NCI-H146 treated with DMSO at 0.1 percent for 48 hours (cell line): ENCODE measurements around the gene ITGAL.
"Not testable (repeated sequence)": the region's sequence is repeated elsewhere in the genome, so short reads cannot be mapped to it uniquely, and the experiment has no call there.

Experiments used
- DNase-seq: peaks from one replicate; lab custom pipeline; 2025; ENCODE audit not compliant: unreplicated experiment; lab: John Stamatoyannopoulos, UW

Gene ITGAL

GRCh38 chr16:30472328-30472942 is at the start of gene ITGAL:
Gene ITGAL (plus strand): TSS chr16:30472742. CDS start chr16:30472838, 96 bp downstream.
- DNase-seq: no peak

GRCh38 chr16:30428055-30428454 is 44.5 kb upstream of the ITGAL start:
- no peak for DNase-seq

- DNase-seq: peak; percentile 53
Observed at GRCh38 chr16:30429418-30429677, 43.2 kb upstream of the ITGAL start.

- peak; percentile 99 for DNase-seq
Observed at GRCh38 chr16:30429678-30430427, 42.7 kb upstream of the ITGAL start, which contains the start of gene DCTPP1. Gene DCTPP1 (minus strand): TSS chr16:30430030. CDS start chr16:30429980, 50 bp downstream.

GRCh38 chr16:30430428-30430970 is 42.0 kb upstream of the ITGAL start:
- peak; percentile 53 for DNase-seq

- DNase-seq: no peak
Observed at GRCh38 chr16:30434852-30435251, 37.7 kb upstream of the ITGAL start.

- DNase-seq: peak; percentile 56
Observed at GRCh38 chr16:30437511-30438046, 35.0 kb upstream of the ITGAL start.

- DNase-seq: no peak
Observed at GRCh38 chr16:30438835-30439234, 33.7 kb upstream of the ITGAL start.

- DNase-seq: no peak
Observed at GRCh38 chr16:30439720-30440348, 32.7 kb upstream of the ITGAL start.

- DNase-seq: no peak
Observed at GRCh38 chr16:30443631-30444030, 28.9 kb upstream of the ITGAL start.

- no peak for DNase-seq
Observed at GRCh38 chr16:30444231-30445148, 28.1 kb upstream of the ITGAL start.

- DNase-seq: no peak
Observed at GRCh38 chr16:30445149-30445407, 27.5 kb upstream of the ITGAL start.

GRCh38 chr16:30445408-30446202 is 26.9 kb upstream of the ITGAL start, which contains the start of gene SEPHS2:
Gene SEPHS2 (minus strand): TSS chr16:30445874. CDS start chr16:30445727, 147 bp downstream.
- DNase-seq: peak; percentile 97

- DNase-seq: no peak
Observed at GRCh38 chr16:30446203-30446595, 26.3 kb upstream of the ITGAL start.

- no peak for DNase-seq
Observed at GRCh38 chr16:30447512-30448226, 24.9 kb upstream of the ITGAL start.

- DNase-seq: no peak
Observed at GRCh38 chr16:30449116-30449435, 23.5 kb upstream of the ITGAL start.

GRCh38 chr16:30452709-30453580 is 19.6 kb upstream of the ITGAL start:
- not testable (repeated sequence) for DNase-seq

GRCh38 chr16:30456302-30456701 is 16.2 kb upstream of the ITGAL start:
- DNase-seq: no peak

GRCh38 chr16:30457256-30457655 is 15.3 kb upstream of the ITGAL start:
- DNase-seq: no peak
